Calu3 (cell line): ENCODE measurements around the gene TRUB2. TPM values are rescaled to one million over a fixed set of nuclear protein-coding genes. Genes with fewer than 3 reads are reported as not detected.

Source experiments
- BruUV-seq: library from RNA; stranded (reverse); fragments of 400-500 nt; replicated peaks from 2 replicates; lab custom pipeline; 2021; lab: Mats Ljungman, UMichigan
- CTCF ChIA-PET: fragments of 300-600 bp; sonication (Branson Sonifier 250); formaldehyde crosslinking; loops from one replicate; lab custom pipeline; 2022; ENCODE audit warnings: antibody characterized with exemption; lab: Charles Lee
- DNase-seq: peaks from one replicate; pipeline ENCODE4 v3.0.0; 2022
- H3K27ac Mint-ChIP-seq: one replicate; pipeline ENCODE4 v1.8.0; 2022; ENCODE audit warnings: mixed read lengths; ENCODE audit not compliant: unreplicated experiment
- H3K27me3 Mint-ChIP-seq: one replicate; pipeline ENCODE4 v1.8.0; 2022; ENCODE audit warnings: mixed read lengths; ENCODE audit not compliant: unreplicated experiment
- H3K36me3 Mint-ChIP-seq: one replicate; pipeline ENCODE4 v1.8.0; 2022; ENCODE audit warnings: mild to moderate bottlenecking, moderate library complexity, mixed read lengths; ENCODE audit not compliant: insufficient read depth, unreplicated experiment
- H3K4me1 Mint-ChIP-seq: one replicate; pipeline ENCODE4 v1.8.0; 2022; ENCODE audit warnings: mild to moderate bottlenecking, low read depth, mixed read lengths; ENCODE audit not compliant: unreplicated experiment
- H3K4me3 Mint-ChIP-seq: one replicate; pipeline ENCODE4 v1.8.0; 2022; ENCODE audit warnings: mild to moderate bottlenecking, low read depth, moderate library complexity, mixed read lengths; ENCODE audit not compliant: unreplicated experiment
- H3K9me3 Mint-ChIP-seq: one replicate; pipeline ENCODE4 v1.8.0; 2022; ENCODE audit warnings: low read depth, mixed read lengths; ENCODE audit not compliant: unreplicated experiment
- intact Hi-C: fragments of 100-400 bp; cut with micrococcal nuclease; formaldehyde crosslinking; loops from one replicate; pipeline ENCODE4 v1.10.0; 2022; ENCODE audit not compliant: unreplicated experiment
- total RNA-seq: library from RNA; stranded (reverse); gene quantifications from 2 replicates; pipeline ENCODE4 v1.2.3, GENCODE V29; 2022
- TF ChIP-seq, protein P1 (sequence below): fragments of 200-600 bp; IDR thresholded peaks from one replicate; pipeline ENCODE4 v1.8.0; 2022; ENCODE audit warnings: antibody characterized with exemption; ENCODE audit not compliant: unreplicated experiment

Gene TRUB2
- total RNA-seq, 1 experiment from 2014 or later = 22.5 TPM

DNA sequence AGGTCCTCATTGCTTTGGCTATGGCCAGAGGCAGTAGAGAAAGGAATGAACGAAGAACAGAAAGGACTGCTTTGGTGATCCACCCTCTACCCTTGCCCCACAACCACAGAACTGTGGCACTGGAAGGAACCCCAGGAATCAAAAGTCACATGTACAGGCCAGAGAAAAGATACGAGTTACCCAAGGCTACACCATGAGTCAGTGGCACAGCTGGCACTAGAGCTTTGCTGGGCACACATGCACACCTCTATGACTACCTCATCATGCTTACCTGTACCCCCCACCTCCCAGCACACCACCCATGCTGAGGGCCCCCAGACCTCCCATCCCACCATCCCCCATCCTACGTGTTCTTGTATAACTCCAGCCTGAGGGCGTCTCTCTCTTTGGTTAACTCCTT lies 59.6 kb downstream of the TRUB2 start:
- Mint-ChIP-seq H3K4me3 (no peak overlapping the region), H3K27ac (no peak overlapping the region), H3K36me3 (peaks cover 46% of the 10 kb centered on the region), H3K27me3 (no peaks in the 10 kb centered on the region), H3K4me1 (no peaks in the 10 kb centered on the region), H3K9me3 (no peaks in the 10 kb centered on the region)
- intact Hi-C loops = no loop called here
- CTCF ChIA-PET = no interaction called here
- DNase-seq = no peak
- no TSS peak for BruUV-seq
- TF ChIP-seq, protein P1, sequence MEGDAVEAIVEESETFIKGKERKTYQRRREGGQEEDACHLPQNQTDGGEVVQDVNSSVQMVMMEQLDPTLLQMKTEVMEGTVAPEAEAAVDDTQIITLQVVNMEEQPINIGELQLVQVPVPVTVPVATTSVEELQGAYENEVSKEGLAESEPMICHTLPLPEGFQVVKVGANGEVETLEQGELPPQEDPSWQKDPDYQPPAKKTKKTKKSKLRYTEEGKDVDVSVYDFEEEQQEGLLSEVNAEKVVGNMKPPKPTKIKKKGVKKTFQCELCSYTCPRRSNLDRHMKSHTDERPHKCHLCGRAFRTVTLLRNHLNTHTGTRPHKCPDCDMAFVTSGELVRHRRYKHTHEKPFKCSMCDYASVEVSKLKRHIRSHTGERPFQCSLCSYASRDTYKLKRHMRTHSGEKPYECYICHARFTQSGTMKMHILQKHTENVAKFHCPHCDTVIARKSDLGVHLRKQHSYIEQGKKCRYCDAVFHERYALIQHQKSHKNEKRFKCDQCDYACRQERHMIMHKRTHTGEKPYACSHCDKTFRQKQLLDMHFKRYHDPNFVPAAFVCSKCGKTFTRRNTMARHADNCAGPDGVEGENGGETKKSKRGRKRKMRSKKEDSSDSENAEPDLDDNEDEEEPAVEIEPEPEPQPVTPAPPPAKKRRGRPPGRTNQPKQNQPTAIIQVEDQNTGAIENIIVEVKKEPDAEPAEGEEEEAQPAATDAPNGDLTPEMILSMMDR = no peak

DNA sequence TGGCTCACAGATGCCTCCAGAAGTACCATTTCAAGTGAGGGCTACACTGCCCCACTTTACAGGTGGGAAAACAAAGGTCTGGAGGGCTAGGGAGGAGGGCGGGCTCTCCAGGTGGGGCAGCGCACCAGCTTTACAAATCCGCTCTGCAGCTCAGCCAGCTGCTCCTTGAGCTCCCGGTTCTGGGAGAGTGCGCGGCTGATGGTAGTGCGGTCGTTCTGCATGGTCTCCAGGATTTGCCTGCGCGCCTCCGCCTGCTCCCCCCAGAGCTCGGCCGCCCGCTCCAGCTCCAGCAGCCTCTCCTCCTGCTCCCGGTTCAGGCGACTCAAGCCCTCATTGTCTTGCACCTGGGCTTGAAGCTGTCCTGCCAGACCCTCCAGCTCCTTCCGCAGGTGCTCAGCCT lies 61.9 kb downstream of the TRUB2 start:
- no peak for DNase-seq
- CTCF ChIA-PET = no interaction called here
- peaks cover 43% of the 10 kb centered on the region for H3K36me3 Mint-ChIP-seq
- TF ChIP-seq, protein P1 = no peak
- H3K4me1 Mint-ChIP-seq = no peaks in the 10 kb centered on the region
- no peak overlapping the region for H3K4me3 Mint-ChIP-seq
- intact Hi-C loops = no loop called here
- H3K9me3 Mint-ChIP-seq = no peaks in the 10 kb centered on the region
- H3K27ac Mint-ChIP-seq = peak overlapping the region; percentile 30
- no peaks in the 10 kb centered on the region for H3K27me3 Mint-ChIP-seq
- no TSS peak for BruUV-seq

DNA sequence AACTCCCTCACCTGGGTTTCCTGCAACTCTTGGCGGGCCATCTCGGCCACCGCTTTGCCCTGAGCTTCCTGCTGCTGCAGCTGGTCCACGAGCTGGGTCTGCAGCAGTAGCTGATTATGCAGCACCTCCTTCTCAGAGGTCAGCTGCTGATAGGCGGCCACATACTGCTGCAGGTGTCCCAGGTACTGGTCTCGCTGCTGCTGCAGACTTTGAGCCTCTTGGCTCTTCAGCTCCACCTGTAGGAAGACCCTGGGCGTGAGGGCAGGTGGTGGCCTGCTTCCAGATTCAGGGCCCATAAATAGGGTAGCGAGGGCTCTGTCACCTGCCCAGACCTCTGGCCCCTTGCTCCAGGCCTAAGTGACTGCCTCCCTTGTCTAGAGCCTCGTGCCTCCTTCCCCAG lies 63.1 kb downstream of the TRUB2 start:
- TF ChIP-seq, protein P1 = no peak
- peak; percentile 4 for DNase-seq
- H3K27me3 Mint-ChIP-seq = no peaks in the 10 kb centered on the region
- peaks cover 43% of the 10 kb centered on the region for H3K36me3 Mint-ChIP-seq
- H3K4me1 Mint-ChIP-seq = no peaks in the 10 kb centered on the region
- H3K27ac Mint-ChIP-seq = no peak overlapping the region
- intact Hi-C loops = no loop called here
- BruUV-seq = no TSS peak
- no peak overlapping the region for H3K4me3 Mint-ChIP-seq
- CTCF ChIA-PET = no interaction called here
- no peaks in the 10 kb centered on the region for H3K9me3 Mint-ChIP-seq

DNA sequence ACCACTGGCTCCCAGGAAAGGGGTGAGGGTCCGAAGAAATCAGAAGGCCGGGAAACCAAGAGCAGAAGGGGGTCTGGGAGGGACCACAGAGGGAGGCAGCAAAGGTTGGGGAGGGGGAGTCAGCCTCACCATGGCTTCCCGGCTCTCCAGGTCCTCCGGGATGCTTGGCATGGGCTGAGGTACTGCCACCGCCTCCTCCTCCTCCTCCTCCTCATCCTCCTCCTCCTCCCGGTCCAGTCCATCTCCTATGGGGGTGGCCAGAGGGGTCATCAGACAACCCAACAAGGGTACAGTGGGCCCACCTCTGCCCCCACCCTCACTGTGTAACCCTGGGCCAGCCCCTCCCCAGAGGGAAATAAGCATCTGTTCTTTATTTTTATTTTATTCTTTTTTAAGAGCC lies 63.9 kb downstream of the TRUB2 start:
- H3K4me3 Mint-ChIP-seq = no peak overlapping the region
- intact Hi-C loops = no loop called here
- TF ChIP-seq, protein P1 = no peak
- no peaks in the 10 kb centered on the region for H3K9me3 Mint-ChIP-seq
- no peak for DNase-seq
- H3K27me3 Mint-ChIP-seq = no peaks in the 10 kb centered on the region
- no peaks in the 10 kb centered on the region for H3K4me1 Mint-ChIP-seq
- peaks cover 42% of the 10 kb centered on the region for H3K36me3 Mint-ChIP-seq
- H3K27ac Mint-ChIP-seq = no peak overlapping the region
- CTCF ChIA-PET = interaction anchor here (0.5 kb wide), 1 partner anchor 770 kb away, joined by 3 read pairs; the partner anchor contains the start of gene SH3GLB2
- BruUV-seq = no TSS peak
